GM18502 (cell line): Measurements from ENCODE around the gene THSD7B.
"Not testable (repeated sequence)": the region's sequence is repeated elsewhere in the genome, so short reads cannot be mapped to it uniquely, and the experiment has no call there.

Source experiments
- ATAC-seq: cut with Tn5 transposase; IDR thresholded peaks from one replicate; pipeline ENCODE4 v1.9.1; 2021; ENCODE audit warnings: mild to moderate bottlenecking; ENCODE audit not compliant: unreplicated experiment, poor library complexity

Gene THSD7B

GRCh38 chr2:136929531-136929930, 164.2 kb downstream of the THSD7B start:
- ATAC-seq, result no peak

DNA sequence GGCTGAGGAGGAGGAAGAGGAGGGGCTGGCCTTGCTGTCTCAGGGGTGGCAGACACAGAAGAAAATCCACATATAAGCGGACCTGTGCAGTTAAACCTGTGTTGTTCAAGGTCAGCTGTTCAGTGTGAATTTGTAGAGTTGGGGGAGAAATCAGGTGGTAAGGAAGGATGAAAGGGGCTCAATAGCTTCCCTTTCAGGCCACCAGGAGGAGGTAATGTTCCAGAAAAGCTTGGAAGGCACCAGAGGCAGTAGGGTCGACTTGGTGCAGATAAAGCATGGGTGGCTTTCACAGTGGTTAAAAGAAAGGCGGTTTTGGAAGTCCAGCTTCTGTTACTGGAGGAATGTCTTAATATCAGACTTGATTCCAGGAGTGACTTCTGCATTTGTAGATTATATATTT, 167.4 kb downstream of the THSD7B start:
- no peak for ATAC-seq

- ATAC-seq, result no peak
Measured at GRCh38 chr2:136935119-136935518, 169.8 kb downstream of the THSD7B start.

GRCh38 chr2:136956050-136956449, 190.7 kb downstream of the THSD7B start:
- ATAC-seq, result no peak

DNA sequence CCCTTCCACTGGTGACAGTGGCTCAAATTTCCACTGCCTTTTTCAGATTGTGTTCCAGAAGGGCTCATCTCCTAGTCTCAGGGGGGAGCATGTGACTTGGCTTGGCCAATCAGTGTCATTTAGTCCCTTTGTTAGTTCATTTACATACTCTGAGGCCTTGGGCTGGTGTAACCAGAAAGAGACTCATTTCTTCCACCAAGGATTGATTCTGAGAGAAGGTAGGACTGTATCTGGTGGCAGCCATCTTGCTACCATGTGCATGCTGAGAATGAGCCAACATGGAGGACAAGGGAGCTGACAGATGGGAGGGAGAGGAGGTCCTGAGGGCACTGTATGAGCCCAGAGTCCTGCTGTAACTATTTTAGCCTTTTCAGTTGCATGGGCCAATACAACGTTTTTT, 191.7 kb downstream of the THSD7B start:
- ATAC-seq, result no peak

- no peak for ATAC-seq
Measured at GRCh38 chr2:136962105-136962725, 196.9 kb downstream of the THSD7B start.

- ATAC-seq, result no peak
Measured at GRCh38 chr2:136966485-136966884, 201.1 kb downstream of the THSD7B start.

DNA sequence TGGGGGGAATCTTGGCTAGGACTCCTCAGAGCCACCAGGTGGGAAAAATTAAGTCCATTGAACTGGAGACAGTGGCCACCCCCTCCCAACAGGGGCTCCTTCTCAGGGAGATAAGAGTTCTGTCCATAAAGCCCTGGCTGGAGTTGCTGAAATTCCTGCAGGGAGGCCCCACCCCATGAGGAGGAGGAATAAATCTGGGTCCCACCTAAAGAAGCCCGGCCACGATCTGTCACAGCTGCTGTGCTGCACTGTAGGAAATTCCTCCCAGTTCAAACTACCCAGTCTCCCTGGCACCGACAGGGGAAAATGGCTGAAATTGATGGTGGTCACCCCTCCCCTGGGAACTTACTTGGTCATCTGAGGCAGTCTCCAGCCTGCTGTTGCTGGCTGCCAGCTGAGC, 215.0 kb downstream of the THSD7B start:
- no peak for ATAC-seq

DNA sequence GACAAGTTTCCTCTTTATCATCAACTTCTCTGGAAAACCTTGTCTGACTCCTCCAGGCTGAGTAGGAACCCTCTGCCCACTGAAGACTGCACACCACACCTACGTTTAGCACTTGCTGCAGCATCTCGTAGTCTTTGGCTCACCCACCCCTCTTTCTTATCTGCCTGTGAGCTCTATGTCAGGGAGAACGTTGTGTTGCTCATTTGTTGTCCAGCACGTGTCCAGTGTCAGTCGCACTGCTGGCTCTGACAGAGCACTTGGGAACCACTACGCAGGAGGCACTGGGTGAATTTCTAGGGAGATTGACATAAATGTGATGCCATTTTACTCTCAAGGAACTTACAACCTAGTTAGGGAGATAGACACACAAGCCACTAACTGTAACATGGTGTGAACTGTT, 216.3 kb downstream of the THSD7B start:
- not testable (repeated sequence) for ATAC-seq

GRCh38 chr2:136985044-136985443, 219.7 kb downstream of the THSD7B start:
- no peak for ATAC-seq

GRCh38 chr2:136986605-136987221, 221.4 kb downstream of the THSD7B start:
- no peak for ATAC-seq

- ATAC-seq, result no peak
Measured at GRCh38 chr2:136990316-136990715, 225.0 kb downstream of the THSD7B start.

- ATAC-seq, result no peak
Measured at GRCh38 chr2:136994793-136995192, 229.4 kb downstream of the THSD7B start.

- ATAC-seq, result no peak
Measured at GRCh38 chr2:136997557-136997956, 232.2 kb downstream of the THSD7B start.

DNA sequence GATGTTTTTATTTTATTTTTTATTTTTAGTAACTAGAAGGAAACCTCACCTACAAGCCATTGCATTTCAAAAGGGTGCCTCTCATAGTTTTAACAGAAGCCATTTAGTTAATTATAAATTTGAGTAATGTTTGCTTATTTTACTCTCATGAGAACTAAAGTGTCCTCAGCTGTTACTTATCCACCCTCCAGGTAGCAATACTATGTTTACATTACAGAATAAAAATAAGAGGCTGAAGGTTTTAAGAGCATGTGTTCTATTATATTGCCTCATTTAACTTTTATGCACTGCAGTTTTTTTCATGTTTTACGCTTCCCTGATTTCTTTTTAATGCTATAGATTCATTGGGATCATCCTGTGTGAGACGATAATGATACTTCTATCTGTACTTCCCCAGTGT, 235.5 kb downstream of the THSD7B start:
- ATAC-seq, result no peak

- no peak for ATAC-seq
Measured at GRCh38 chr2:137002896-137003295, 237.6 kb downstream of the THSD7B start.

GRCh38 chr2:137005210-137005609, 239.9 kb downstream of the THSD7B start:
- ATAC-seq, result no peak

GRCh38 chr2:137007938-137008337, 242.6 kb downstream of the THSD7B start:
- no peak for ATAC-seq

DNA sequence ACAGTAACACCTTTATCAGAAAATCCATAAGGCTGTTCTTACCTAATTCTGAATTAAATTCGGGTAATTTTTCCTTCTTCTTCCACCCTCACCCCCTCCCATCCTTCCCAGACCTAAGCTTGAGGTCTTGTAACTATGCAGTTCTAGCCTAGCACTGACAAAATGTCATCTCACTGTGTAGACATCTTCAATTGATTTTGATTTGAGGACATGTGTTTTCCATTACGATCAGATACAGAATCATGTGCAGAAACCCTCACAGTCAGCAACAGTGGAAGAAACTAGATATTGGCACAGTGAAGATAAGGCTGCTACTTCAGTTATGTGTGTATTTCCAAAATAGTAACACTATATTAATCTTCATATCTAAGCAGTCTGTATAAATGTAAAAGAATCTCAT, 244.6 kb downstream of the THSD7B start:
- no peak for ATAC-seq

- no peak for ATAC-seq
Measured at GRCh38 chr2:137020452-137021196, 255.3 kb downstream of the THSD7B start.

- ATAC-seq, result no peak
Measured at GRCh38 chr2:137021763-137022162, 256.4 kb downstream of the THSD7B start.

DNA sequence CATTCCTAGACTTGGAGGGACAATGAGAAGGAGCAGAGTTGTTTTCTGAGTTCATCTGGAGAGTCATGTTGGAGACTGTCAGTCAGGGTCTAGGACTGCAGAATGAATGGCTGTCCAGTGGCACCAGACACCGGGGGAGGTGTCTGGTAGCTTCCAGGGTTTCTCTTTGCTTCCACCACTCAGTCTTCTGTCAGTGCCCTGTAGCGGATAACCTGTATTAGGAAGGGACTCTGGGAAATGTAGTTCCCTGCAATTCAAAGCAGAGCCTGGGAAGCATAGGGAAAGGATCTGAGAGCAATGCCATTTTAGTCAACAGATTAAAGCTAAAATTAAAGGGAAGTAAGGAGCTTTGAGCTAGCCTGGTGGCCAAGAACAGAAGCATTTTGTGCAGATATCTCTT, 257.9 kb downstream of the THSD7B start:
- ATAC-seq, result no peak
